Liver (tissue), 9 donors: ENCODE results near the gene KIF12. TPM values are rescaled to one million over a fixed set of nuclear protein-coding genes. Genes with fewer than 3 reads are reported as not detected.

ENCODE experiments used
- DNase-seq: peaks from one replicate; pipeline ENCODE4 v3.0.0-alpha.2; 2017; ENCODE audit warnings: low spot score
- H3K27ac ChIP-seq, 2 donors: one replicate each; pipeline ENCODE4 v1.7.0; 2013; ENCODE audit warnings: inconsistent platforms in 2 of 2, low read length in 2 of 2, control low read depth in 1 of 2, low read depth in 1 of 2, mild to moderate bottlenecking in 1 of 2
- H3K27me3 ChIP-seq, 4 donors: one replicate each; pipeline versions ENCODE4 v1.6.1 to v1.7.0; 2013; ENCODE audit warnings: low read length in 3 of 4, inconsistent platforms in 1 of 4, mild to moderate bottlenecking in 1 of 4, moderate library complexity in 1 of 4; ENCODE audit not compliant: control insufficient read depth in 4 of 4, insufficient read depth in 4 of 4
- H3K36me3 ChIP-seq, 4 donors: one replicate each; pipeline versions ENCODE4 v1.6.1 to v1.7.0; 2013; ENCODE audit warnings: low read length in 3 of 4, mild to moderate bottlenecking in 3 of 4, low read depth in 1 of 4, moderate library complexity in 1 of 4; ENCODE audit not compliant: control insufficient read depth in 4 of 4, insufficient read depth in 3 of 4
- H3K4me1 ChIP-seq, 4 donors: one replicate each; pipeline versions ENCODE4 v1.6.1 to v1.7.0; 2013; ENCODE audit warnings: low read length in 3 of 4, mild to moderate bottlenecking in 3 of 4, moderate library complexity in 1 of 4; ENCODE audit not compliant: control insufficient read depth in 4 of 4, insufficient read depth in 4 of 4
- H3K4me3 ChIP-seq, 3 donors: one replicate each; pipeline versions ENCODE4 v1.6.1 to v1.7.0; 2013; ENCODE audit warnings: low read length in 3 of 3, control low read depth in 1 of 3, low read depth in 1 of 3, mild to moderate bottlenecking in 1 of 3
- H3K9ac ChIP-seq, 2 donors: one replicate each; pipeline ENCODE4 v1.7.0; 2013; ENCODE audit warnings: low read length in 2 of 2, mild to moderate bottlenecking in 2 of 2, moderate library complexity in 2 of 2, control low read depth in 1 of 2, low read depth in 1 of 2
- H3K9me3 ChIP-seq, 4 donors: one replicate each; pipeline versions ENCODE4 v1.6.1 to v1.7.0; 2013; ENCODE audit warnings: low read length in 3 of 4; ENCODE audit not compliant: control insufficient read depth in 4 of 4
- EGR1 ChIP-seq, 2 donors: IDR thresholded peaks; 2 replicates each; pipeline ENCODE4 v1.6.1; 2016 to 2018; ENCODE audit warnings: antibody characterized with exemption in 2 of 2, low read depth in 2 of 2
- FOXA2 ChIP-seq: IDR thresholded peaks from 2 replicates; pipeline ENCODE4 v1.6.1; 2016; ENCODE audit warnings: antibody characterized with exemption
- GABPA ChIP-seq, 2 donors: IDR thresholded peaks in 1 of 2; conservative IDR thresholded peaks in 1 of 2; 2 replicates each; pipeline ENCODE4 v1.6.1; 2016; ENCODE audit warnings: antibody characterized with exemption in 2 of 2, mild to moderate bottlenecking in 1 of 2, moderate library complexity in 1 of 2
- HNF4A ChIP-seq, 2 donors: conservative IDR thresholded peaks; 2 replicates each; pipeline ENCODE4 v1.6.1; 2016; ENCODE audit warnings: antibody characterized with exemption in 2 of 2, mild to moderate bottlenecking in 2 of 2
- HNF4G ChIP-seq: IDR thresholded peaks from 2 replicates; pipeline ENCODE4 v1.6.1; 2016; ENCODE audit warnings: antibody characterized with exemption
- JUND ChIP-seq, 2 donors: IDR thresholded peaks; 2 replicates each; pipeline ENCODE4 v1.6.1; 2016; ENCODE audit warnings: antibody characterized with exemption in 2 of 2
- NR2F2 ChIP-seq: IDR thresholded peaks from 2 replicates; pipeline ENCODE4 v1.6.1; 2016; ENCODE audit warnings: antibody characterized with exemption
- RAD21 ChIP-seq, 2 donors: IDR thresholded peaks; 2 replicates each; pipeline ENCODE4 v1.6.1; 2016; ENCODE audit warnings: antibody characterized with exemption in 2 of 2, mild to moderate bottlenecking in 2 of 2
- RXRA ChIP-seq, 2 donors: IDR thresholded peaks; 2 replicates each; pipeline ENCODE4 v1.6.1; 2017 to 2018; ENCODE audit warnings: antibody characterized with exemption in 2 of 2, mild to moderate bottlenecking in 1 of 2
- SP1 ChIP-seq: IDR thresholded peaks from 2 replicates; pipeline ENCODE4 v1.6.1; 2018; ENCODE audit warnings: antibody characterized with exemption, mild to moderate bottlenecking
- TAF1 ChIP-seq: conservative IDR thresholded peaks from 2 replicates; pipeline ENCODE4 v1.6.1; 2016; ENCODE audit warnings: antibody characterized with exemption, mild to moderate bottlenecking
- YY1 ChIP-seq: IDR thresholded peaks from 2 replicates; pipeline ENCODE4 v1.6.1; 2016; ENCODE audit warnings: antibody characterized with exemption, mild to moderate bottlenecking
- WGBS: extraction: QIAGEN DNeasy Blood & Tissue Kit; methylation state at CpG from one replicate; pipeline ENCODE4 v1.1.7; 2013; 5-methylcytosine and 5-hydroxymethylcytosine counted together
- polyA plus RNA-seq, 2 donors: library from polyadenylated mRNA; stranded (reverse) in 1 of 2; unstranded in 1 of 2; fragments of 200-250 nt in 1 of 2; fragments of >200 nt in 1 of 2; fragmentation: Nextera tagmentation in 1 of 2; extraction: Ambion mirVana in 1 of 2; gene quantifications; one replicate each; pipeline versions ENCODE4 v1.2.1 to v1.2.3, GENCODE V29; 2013 to 2015
- total RNA-seq, 2 donors: library from RNA; depleted of rRNA; stranded (reverse); fragments of >200 nt; gene quantifications; one replicate each; pipeline ENCODE4 v1.2.3, GENCODE V29; 2014
- TF ChIP-seq, protein P1 (sequence below): fragments of 150-350 bp; IDR thresholded peaks from 2 replicates; pipeline ENCODE4 v1.5.1; 2017; ENCODE audit warnings: improper control_type of control experiment, low read depth, low read length; ENCODE audit not compliant: missing input control
- TF ChIP-seq, protein P2 (sequence below): IDR thresholded peaks from 2 replicates; pipeline ENCODE4 v1.6.1; 2016; ENCODE audit warnings: antibody characterized with exemption, mild to moderate bottlenecking
- TF ChIP-seq, protein P3 (sequence below): IDR thresholded peaks from 2 replicates; pipeline ENCODE4 v1.6.1; 2016; ENCODE audit warnings: antibody characterized with exemption
- TF ChIP-seq, protein P4 (sequence below): IDR thresholded peaks from 2 replicates; pipeline ENCODE4 v1.6.1; 2016; ENCODE audit warnings: antibody characterized with exemption
- TF ChIP-seq, protein P5 (sequence below): IDR thresholded peaks from 2 replicates; pipeline ENCODE4 v1.6.1; 2016; ENCODE audit warnings: antibody characterized with exemption
- donor health status: healthy.
- donor health status: healthy.
- donor health status: healthy.
- donor health status: healthy.
- donor health status: healthy.

Gene KIF12
- total and polyA plus RNA-seq, 4 donors: 2.9 to 11.8 (median 7.7) TPM

DNA sequence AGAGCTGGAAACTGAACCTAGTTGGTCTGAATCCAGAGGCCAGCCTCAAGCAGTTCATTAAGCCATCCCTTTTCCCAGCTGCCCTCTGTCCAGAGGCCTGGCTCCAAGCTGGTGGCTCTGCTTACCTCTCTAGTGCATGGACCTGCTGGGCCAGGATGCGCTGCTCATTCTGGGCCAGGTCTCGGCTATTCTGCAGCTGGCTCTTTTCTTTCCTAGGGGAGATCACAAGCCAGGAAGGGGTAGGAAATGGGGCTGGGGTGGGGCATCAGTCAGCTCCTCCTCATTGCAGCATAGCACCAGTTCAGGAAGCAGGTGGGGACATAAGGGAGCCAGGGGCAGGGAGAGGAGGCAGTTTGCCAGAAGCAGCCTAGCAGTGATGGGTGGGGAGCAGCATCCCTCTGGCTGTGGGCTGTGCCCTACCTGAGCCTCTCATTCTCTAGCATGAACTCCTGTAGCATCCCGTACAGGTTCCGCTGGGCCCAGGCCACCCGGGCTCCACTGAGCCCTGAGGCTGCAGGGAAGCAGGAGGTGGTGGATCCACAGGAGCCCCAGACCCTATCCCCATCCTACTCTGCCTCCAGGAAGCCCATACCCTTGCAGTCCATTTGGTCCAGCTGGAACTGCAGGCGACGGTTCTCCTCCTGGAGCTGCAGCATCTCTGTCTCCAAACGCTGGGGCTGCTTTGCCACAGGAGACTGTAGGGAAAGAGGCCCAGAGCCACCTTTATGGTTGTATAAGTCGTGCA is 5.2 kb downstream of the KIF12 start:
- no peak for DNase-seq
- no peak overlapping the region for H3K27ac ChIP-seq
- H3K36me3 ChIP-seq: peaks cover 0 to 10% (median 4%) of the 10 kb centered on the region in 4 donors
- H3K9me3 ChIP-seq: no peaks in the 10 kb centered on the region
- no peak overlapping the region for H3K4me3 ChIP-seq
- peaks cover 0 to 2% (median 0%) of the 10 kb centered on the region in 4 donors for H3K27me3 ChIP-seq
- H3K9ac ChIP-seq: no peak overlapping the region
- H3K4me1 ChIP-seq: peaks cover 6 to 13% (median 9%) of the 10 kb centered on the region in 4 donors
- TF ChIP-seq, protein P1, sequence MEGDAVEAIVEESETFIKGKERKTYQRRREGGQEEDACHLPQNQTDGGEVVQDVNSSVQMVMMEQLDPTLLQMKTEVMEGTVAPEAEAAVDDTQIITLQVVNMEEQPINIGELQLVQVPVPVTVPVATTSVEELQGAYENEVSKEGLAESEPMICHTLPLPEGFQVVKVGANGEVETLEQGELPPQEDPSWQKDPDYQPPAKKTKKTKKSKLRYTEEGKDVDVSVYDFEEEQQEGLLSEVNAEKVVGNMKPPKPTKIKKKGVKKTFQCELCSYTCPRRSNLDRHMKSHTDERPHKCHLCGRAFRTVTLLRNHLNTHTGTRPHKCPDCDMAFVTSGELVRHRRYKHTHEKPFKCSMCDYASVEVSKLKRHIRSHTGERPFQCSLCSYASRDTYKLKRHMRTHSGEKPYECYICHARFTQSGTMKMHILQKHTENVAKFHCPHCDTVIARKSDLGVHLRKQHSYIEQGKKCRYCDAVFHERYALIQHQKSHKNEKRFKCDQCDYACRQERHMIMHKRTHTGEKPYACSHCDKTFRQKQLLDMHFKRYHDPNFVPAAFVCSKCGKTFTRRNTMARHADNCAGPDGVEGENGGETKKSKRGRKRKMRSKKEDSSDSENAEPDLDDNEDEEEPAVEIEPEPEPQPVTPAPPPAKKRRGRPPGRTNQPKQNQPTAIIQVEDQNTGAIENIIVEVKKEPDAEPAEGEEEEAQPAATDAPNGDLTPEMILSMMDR: no peak
- TF ChIP-seq TAF1: no peak
- no peak for TF ChIP-seq RAD21 (IDR thresholded peaks at IDR 0.05)
- TF ChIP-seq GABPA (IDR thresholded peaks at IDR 0.05 in 1 of 2, conservative IDR thresholded peaks at IDR 0.05 in 1 of 2): no peak
- TF ChIP-seq RXRA (IDR thresholded peaks at IDR 0.05): no peak
- no peak for TF ChIP-seq NR2F2
- TF ChIP-seq HNF4A (conservative IDR thresholded peaks at IDR 0.05): no peak
- TF ChIP-seq SP1: no peak
- TF ChIP-seq, protein P2, sequence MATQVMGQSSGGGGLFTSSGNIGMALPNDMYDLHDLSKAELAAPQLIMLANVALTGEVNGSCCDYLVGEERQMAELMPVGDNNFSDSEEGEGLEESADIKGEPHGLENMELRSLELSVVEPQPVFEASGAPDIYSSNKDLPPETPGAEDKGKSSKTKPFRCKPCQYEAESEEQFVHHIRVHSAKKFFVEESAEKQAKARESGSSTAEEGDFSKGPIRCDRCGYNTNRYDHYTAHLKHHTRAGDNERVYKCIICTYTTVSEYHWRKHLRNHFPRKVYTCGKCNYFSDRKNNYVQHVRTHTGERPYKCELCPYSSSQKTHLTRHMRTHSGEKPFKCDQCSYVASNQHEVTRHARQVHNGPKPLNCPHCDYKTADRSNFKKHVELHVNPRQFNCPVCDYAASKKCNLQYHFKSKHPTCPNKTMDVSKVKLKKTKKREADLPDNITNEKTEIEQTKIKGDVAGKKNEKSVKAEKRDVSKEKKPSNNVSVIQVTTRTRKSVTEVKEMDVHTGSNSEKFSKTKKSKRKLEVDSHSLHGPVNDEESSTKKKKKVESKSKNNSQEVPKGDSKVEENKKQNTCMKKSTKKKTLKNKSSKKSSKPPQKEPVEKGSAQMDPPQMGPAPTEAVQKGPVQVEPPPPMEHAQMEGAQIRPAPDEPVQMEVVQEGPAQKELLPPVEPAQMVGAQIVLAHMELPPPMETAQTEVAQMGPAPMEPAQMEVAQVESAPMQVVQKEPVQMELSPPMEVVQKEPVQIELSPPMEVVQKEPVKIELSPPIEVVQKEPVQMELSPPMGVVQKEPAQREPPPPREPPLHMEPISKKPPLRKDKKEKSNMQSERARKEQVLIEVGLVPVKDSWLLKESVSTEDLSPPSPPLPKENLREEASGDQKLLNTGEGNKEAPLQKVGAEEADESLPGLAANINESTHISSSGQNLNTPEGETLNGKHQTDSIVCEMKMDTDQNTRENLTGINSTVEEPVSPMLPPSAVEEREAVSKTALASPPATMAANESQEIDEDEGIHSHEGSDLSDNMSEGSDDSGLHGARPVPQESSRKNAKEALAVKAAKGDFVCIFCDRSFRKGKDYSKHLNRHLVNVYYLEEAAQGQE: no peak
- no peak for TF ChIP-seq EGR1 (IDR thresholded peaks at IDR 0.05; ENCODE audit: low read depth in 2 of 2)
- TF ChIP-seq, protein P3, sequence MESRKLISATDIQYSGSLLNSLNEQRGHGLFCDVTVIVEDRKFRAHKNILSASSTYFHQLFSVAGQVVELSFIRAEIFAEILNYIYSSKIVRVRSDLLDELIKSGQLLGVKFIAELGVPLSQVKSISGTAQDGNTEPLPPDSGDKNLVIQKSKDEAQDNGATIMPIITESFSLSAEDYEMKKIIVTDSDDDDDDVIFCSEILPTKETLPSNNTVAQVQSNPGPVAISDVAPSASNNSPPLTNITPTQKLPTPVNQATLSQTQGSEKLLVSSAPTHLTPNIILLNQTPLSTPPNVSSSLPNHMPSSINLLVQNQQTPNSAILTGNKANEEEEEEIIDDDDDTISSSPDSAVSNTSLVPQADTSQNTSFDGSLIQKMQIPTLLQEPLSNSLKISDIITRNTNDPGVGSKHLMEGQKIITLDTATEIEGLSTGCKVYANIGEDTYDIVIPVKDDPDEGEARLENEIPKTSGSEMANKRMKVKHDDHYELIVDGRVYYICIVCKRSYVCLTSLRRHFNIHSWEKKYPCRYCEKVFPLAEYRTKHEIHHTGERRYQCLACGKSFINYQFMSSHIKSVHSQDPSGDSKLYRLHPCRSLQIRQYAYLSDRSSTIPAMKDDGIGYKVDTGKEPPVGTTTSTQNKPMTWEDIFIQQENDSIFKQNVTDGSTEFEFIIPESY: no peak
- TF ChIP-seq FOXA2: no peak
- TF ChIP-seq YY1: no peak
- TF ChIP-seq, protein P4, sequence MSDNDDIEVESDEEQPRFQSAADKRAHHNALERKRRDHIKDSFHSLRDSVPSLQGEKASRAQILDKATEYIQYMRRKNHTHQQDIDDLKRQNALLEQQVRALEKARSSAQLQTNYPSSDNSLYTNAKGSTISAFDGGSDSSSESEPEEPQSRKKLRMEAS: no peak
- TF ChIP-seq, protein P5, sequence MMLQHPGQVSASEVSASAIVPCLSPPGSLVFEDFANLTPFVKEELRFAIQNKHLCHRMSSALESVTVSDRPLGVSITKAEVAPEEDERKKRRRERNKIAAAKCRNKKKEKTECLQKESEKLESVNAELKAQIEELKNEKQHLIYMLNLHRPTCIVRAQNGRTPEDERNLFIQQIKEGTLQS: no peak
- no peak for TF ChIP-seq HNF4G
- no peak for TF ChIP-seq JUND (IDR thresholded peaks at IDR 0.05)
- WGBS: 94% methylated on average over 9 of the region's 9 CpGs
